H1 (cell line): ENCODE data around the gene CNRIP1. TPM values are rescaled to one million over a fixed set of nuclear protein-coding genes. Genes with fewer than 3 reads are reported as not detected.

Source experiments
- CTCF ChIA-PET: fragments of 300-600 bp; sonication (Branson Sonifier 250); formaldehyde crosslinking; loops from one replicate; lab custom pipeline; 2021; ENCODE audit not compliant: partially characterized antibody; lab: Charles Lee
- POLR2A ChIA-PET: fragments of 300-600 bp; sonication (Branson Sonifier 250); formaldehyde crosslinking; loops from one replicate; lab custom pipeline; 2021; ENCODE audit warnings: inconsistent platforms; ENCODE audit not compliant: partially characterized antibody; lab: Charles Lee
- DNase-seq, 2 experiments: peaks; one replicate each; pipeline versions ENCODE4 v3.0.0 to v3.0.0-alpha.2; 2010 to 2022; ENCODE audit warnings: low spot score in 2 of 2, low read depth in 1 of 2, mixed read lengths in 1 of 2
- FAIRE-seq: peaks from 2 replicates; lab custom pipeline; 2011; peaks lifted over from hg19 to GRCh38; lab: Jason Lieb, UNC
- H2AFZ ChIP-seq: 2 replicates; pipeline ENCODE4 v1.8.1; 2012; ENCODE audit warnings: low read length, inconsistent platforms
- H2AK5ac ChIP-seq: 2 replicates; pipeline ENCODE4 v1.6.1; 2013; ENCODE audit warnings: low read depth, low read length
- H2BK120ac ChIP-seq: replicated peaks from 2 replicates; pipeline ENCODE3; 2013; ENCODE audit warnings: low read depth, low read length, inconsistent platforms
- H2BK12ac ChIP-seq: 2 replicates; pipeline ENCODE4 v1.6.1; 2013; ENCODE audit warnings: low read depth, low read length
- H2BK15ac ChIP-seq: 2 replicates; pipeline ENCODE4 v1.6.1; 2013; ENCODE audit warnings: low read length
- H2BK20ac ChIP-seq: 2 replicates; pipeline ENCODE4 v1.6.1; 2013; ENCODE audit warnings: low read length
- H2BK5ac ChIP-seq: 2 replicates; pipeline ENCODE4 v1.6.1; 2013; ENCODE audit warnings: low read depth, low read length
- H3K14ac ChIP-seq: 2 replicates; pipeline ENCODE4 v1.6.1; 2013; ENCODE audit warnings: inconsistent platforms; ENCODE audit not compliant: insufficient read length
- H3K18ac ChIP-seq: 2 replicates; pipeline ENCODE4 v1.6.1; 2013; ENCODE audit warnings: low read length; ENCODE audit errors: extremely low read depth
- H3K23ac ChIP-seq: 2 replicates; pipeline ENCODE4 v1.6.1; 2013; ENCODE audit warnings: inconsistent platforms; ENCODE audit not compliant: insufficient read length
- H3K23me2 ChIP-seq: 2 replicates; pipeline ENCODE4 v1.6.1; 2013; ENCODE audit warnings: low read depth, low read length
- H3K27ac ChIP-seq: 2 replicates; pipeline ENCODE4 v1.6.1; 2011; ENCODE audit warnings: low read depth, low read length, inconsistent platforms
- H3K27me3 ChIP-seq, 4 experiments: replicated peaks in 1 of 4; 1 replicate in 1 of 4; 2 replicates in 3 of 4; pipeline versions ENCODE4 v1.6.1 to v1.8.1; 2011 to 2013; ENCODE audit warnings: low read length in 3 of 4, mild to moderate bottlenecking in 3 of 4, inconsistent platforms in 2 of 4, mixed read lengths in 2 of 4, moderate library complexity in 1 of 4; ENCODE audit not compliant: control insufficient read depth in 3 of 4, insufficient read depth in 3 of 4; ENCODE audit errors: extremely low read depth in 1 of 4
- H3K36me3 ChIP-seq, 4 experiments: 2 replicates each; pipeline versions ENCODE4 v1.6.1 to v1.8.1; 2011 to 2013; ENCODE audit warnings: mild to moderate bottlenecking in 4 of 4, low read length in 3 of 4, moderate library complexity in 2 of 4, control low read depth in 1 of 4, inconsistent platforms in 1 of 4; ENCODE audit not compliant: insufficient read depth in 4 of 4, control insufficient read depth in 2 of 4
- H3K4ac ChIP-seq: replicated peaks from 2 replicates; pipeline ENCODE3; 2013; ENCODE audit warnings: low read length, low read depth, mixed read lengths, inconsistent platforms; ENCODE audit not compliant: insufficient read length
- H3K4me1 ChIP-seq, 4 experiments: replicated peaks in 1 of 4; 1 replicate in 1 of 4; 2 replicates in 3 of 4; pipeline versions ENCODE4 v1.6.1 to v1.8.1; 2011 to 2013; ENCODE audit warnings: low read length in 3 of 4, inconsistent platforms in 2 of 4, mixed read lengths in 1 of 4; ENCODE audit not compliant: insufficient read depth in 4 of 4, control insufficient read depth in 3 of 4
- H3K4me2 ChIP-seq, 2 experiments: 2 replicates each; pipeline versions ENCODE4 v1.6.1 to v1.8.1; 2011 to 2013; ENCODE audit warnings: low read depth in 2 of 2, low read length in 2 of 2, control low read depth in 1 of 2, inconsistent platforms in 1 of 2, mild to moderate bottlenecking in 1 of 2; ENCODE audit not compliant: insufficient read depth in 1 of 2
- H3K4me3 ChIP-seq, 4 experiments: fragments of 200-600, 300-600 bp in 1 of 4; sonication (generic), shearing (Covaris generic), sonication (Bioruptor Twin) in 1 of 4; 2 replicates each; pipeline versions ENCODE4 v1.5.1 to v1.8.1; 2011 to 2016; ENCODE audit warnings: low read length in 4 of 4, low read depth in 3 of 4, control low read depth in 2 of 4, inconsistent platforms in 2 of 4, mild to moderate bottlenecking in 2 of 4, mixed read lengths in 1 of 4, moderate library complexity in 1 of 4; ENCODE audit not compliant: insufficient read depth in 2 of 4; ENCODE audit errors: extremely low read depth in 1 of 4
- H3K56ac ChIP-seq: replicated peaks from 2 replicates; pipeline ENCODE3; 2013; ENCODE audit warnings: low read depth, mild to moderate bottlenecking, mixed read lengths, low read length, inconsistent platforms; ENCODE audit not compliant: insufficient read length
- H3K79me1 ChIP-seq: 2 replicates; pipeline ENCODE4 v1.6.1; 2013; ENCODE audit warnings: low read depth, low read length, control low read depth
- H3K79me2 ChIP-seq, 2 experiments: 2 replicates each; pipeline versions ENCODE4 v1.6.1 to v1.8.1; 2012 to 2013; ENCODE audit warnings: low read length in 2 of 2, mild to moderate bottlenecking in 2 of 2, inconsistent platforms in 1 of 2; ENCODE audit not compliant: insufficient read depth in 2 of 2, control insufficient read depth in 1 of 2
- H3K9ac ChIP-seq, 4 experiments: replicated peaks in 1 of 4; 1 replicate in 1 of 4; 2 replicates in 3 of 4; pipeline versions ENCODE4 v1.6.1 to v1.8.1; 2011 to 2013; ENCODE audit warnings: low read depth in 3 of 4, low read length in 3 of 4, control low read depth in 2 of 4, mild to moderate bottlenecking in 2 of 4, moderate library complexity in 2 of 4, inconsistent platforms in 1 of 4; ENCODE audit errors: extremely low read depth in 1 of 4
- H3K9me3 ChIP-seq, 2 experiments: 2 replicates each; pipeline versions ENCODE4 v1.6.1 to v1.8.1; 2012 to 2013; ENCODE audit warnings: mild to moderate bottlenecking in 2 of 2, moderate library complexity in 2 of 2, control low read depth in 1 of 2, inconsistent platforms in 1 of 2, low read depth in 1 of 2, low read length in 1 of 2, mixed read lengths in 1 of 2; ENCODE audit not compliant: insufficient read depth in 2 of 2
- H4K20me1 ChIP-seq, 2 experiments: replicated peaks in 1 of 2; 2 replicates each; pipeline versions ENCODE3 to v1.8.1; 2011 to 2013; ENCODE audit warnings: inconsistent platforms in 2 of 2, low read length in 2 of 2, mild to moderate bottlenecking in 1 of 2; ENCODE audit not compliant: insufficient read depth in 2 of 2, control insufficient read depth in 1 of 2
- H4K5ac ChIP-seq: 2 replicates; pipeline ENCODE4 v1.6.1; 2013; ENCODE audit warnings: low read length, low read depth, mixed read lengths, inconsistent platforms; ENCODE audit not compliant: insufficient read length
- H4K8ac ChIP-seq: 2 replicates; pipeline ENCODE4 v1.8.0; 2013; ENCODE audit warnings: mild to moderate bottlenecking, moderate library complexity, low read length, inconsistent platforms; ENCODE audit not compliant: insufficient read depth; ENCODE audit errors: extremely low read depth
- H4K91ac ChIP-seq: replicated peaks from 2 replicates; pipeline ENCODE3; 2013; ENCODE audit warnings: low read length, mixed read lengths, inconsistent platforms; ENCODE audit not compliant: insufficient read length
- BACH1 ChIP-seq: IDR thresholded peaks from 2 replicates; pipeline ENCODE4 v1.6.1; 2012; ENCODE audit warnings: low read length, improper control_type of control experiment
- BCL11A ChIP-seq, 2 experiments: IDR thresholded peaks; one replicate each; pipeline ENCODE4 v1.6.1; 2011; ENCODE audit warnings: low read depth in 2 of 2, low read length in 2 of 2, mild to moderate bottlenecking in 2 of 2
- CBX5 ChIP-seq: fragments of 300-800, 300-1000 bp; sonication (generic); IDR thresholded peaks from 2 replicates; pipeline ENCODE4 v1.7.1; 2016; ENCODE audit warnings: antibody characterized with exemption, low read length, low read depth
- CHD1 ChIP-seq: IDR thresholded peaks from 2 replicates; pipeline ENCODE4 v1.6.1; 2012; ENCODE audit warnings: low read depth, low read length, improper control_type of control experiment
- E2F6 ChIP-seq: IDR thresholded peaks from 2 replicates; pipeline ENCODE4 v1.6.1; 2012; ENCODE audit warnings: inconsistent platforms
- EP300 ChIP-seq, 2 experiments: IDR thresholded peaks; 1 replicate in 1 of 2; 2 replicates in 1 of 2; pipeline ENCODE4 v1.6.1; 2011 to 2012; ENCODE audit warnings: low read depth in 2 of 2, low read length in 2 of 2, mild to moderate bottlenecking in 2 of 2, borderline replicate concordance in 1 of 2, inconsistent platforms in 1 of 2, moderate library complexity in 1 of 2
- GTF2F1 ChIP-seq: IDR thresholded peaks from 2 replicates; pipeline ENCODE4 v1.6.1; 2012; ENCODE audit warnings: low read depth, low read length, improper control_type of control experiment, borderline replicate concordance
- JUN ChIP-seq: IDR thresholded peaks from 2 replicates; pipeline ENCODE4 v1.6.1; 2011; ENCODE audit warnings: low read depth, mild to moderate bottlenecking, improper control_type of control experiment, low read length
- NANOG ChIP-seq: IDR thresholded peaks from 2 replicates; pipeline ENCODE4 v1.6.1; 2011; ENCODE audit warnings: low read length, low read depth, mild to moderate bottlenecking, inconsistent platforms; ENCODE audit not compliant: insufficient read depth, poor library complexity, severe bottlenecking
- POLR2A ChIP-seq, 2 experiments: IDR thresholded peaks; 1 replicate in 1 of 2; 2 replicates in 1 of 2; pipeline ENCODE4 v1.6.1; 2011; ENCODE audit warnings: low read depth in 2 of 2, low read length in 2 of 2, mild to moderate bottlenecking in 2 of 2; ENCODE audit errors: control extremely low read depth in 1 of 2
- RNF2 ChIP-seq: fragments of 200-900, 300-1000 bp; sonication (generic); IDR thresholded peaks from 2 replicates; pipeline ENCODE4 v1.7.1; 2016; ENCODE audit warnings: borderline replicate concordance, low read depth, mild to moderate bottlenecking, antibody characterized with exemption, low read length; ENCODE audit not compliant: poor library complexity, severe bottlenecking; ENCODE audit errors: missing control alignments
- SP2 ChIP-seq: IDR thresholded peaks from 2 replicates; pipeline ENCODE4 v1.6.1; 2012; ENCODE audit warnings: mild to moderate bottlenecking, low read length, inconsistent platforms
- SRF ChIP-seq: IDR thresholded peaks from 2 replicates; pipeline ENCODE4 v1.6.1; 2011; ENCODE audit warnings: mild to moderate bottlenecking, low read depth, low read length, moderate library complexity
- TCF12 ChIP-seq: IDR thresholded peaks from 2 replicates; pipeline ENCODE4 v1.6.1; 2011; ENCODE audit warnings: low read depth, mild to moderate bottlenecking, low read length
- WGBS, 2 experiments: shearing (Covaris generic) in 1 of 2; methylation state at CpG; one replicate each; pipeline versions ENCODE4 v1.1.6 to v1.1.7; 2013 to 2015; ENCODE audit warnings: low lambda C conversion rate in 2 of 2, mixed read lengths in 2 of 2, inconsistent platforms in 1 of 2, low coverage in 1 of 2, missing lambda C conversion rate in 1 of 2; ENCODE audit not compliant: insufficient replicate concordance in 2 of 2, insufficient coverage in 1 of 2, insufficient read length in 1 of 2; ENCODE audit errors: extremely low coverage in 1 of 2, missing lambda C conversion rate in 1 of 2; 5-methylcytosine and 5-hydroxymethylcytosine counted together
- polyA plus RNA-seq, 7 experiments: library from polyadenylated mRNA; depleted of rRNA in 3 of 7; stranded (reverse) in 5 of 7; unstranded in 2 of 7; fragments of >200 nt in 5 of 7; fragments of 200-250 nt in 2 of 7; gene quantifications; 1 replicate in 5 of 7; 2 replicates in 1 of 7; 4 replicates in 1 of 7; pipeline versions ENCODE4 v1.2.1 to v1.2.3, GENCODE V29; 2011 to 2013; ENCODE audit warnings: missing spikeins in 2 of 7, mixed read lengths in 2 of 7
- total RNA-seq: library from RNA; stranded (reverse); fragmentation: NEBNext Ultra II Directional; extraction: Animal tissue kit (Norgen Biotek cat#: 25700); gene quantifications from 2 replicates; pipeline ENCODE4 v1.2.1, GENCODE V29; 2021

Gene CNRIP1
- total and polyA plus RNA-seq, 2 of the 8 experiments (the other 6 are each of a cell fraction or from before 2014, with no cell fraction given): 4.6 to 7.0 TPM

DNA sequence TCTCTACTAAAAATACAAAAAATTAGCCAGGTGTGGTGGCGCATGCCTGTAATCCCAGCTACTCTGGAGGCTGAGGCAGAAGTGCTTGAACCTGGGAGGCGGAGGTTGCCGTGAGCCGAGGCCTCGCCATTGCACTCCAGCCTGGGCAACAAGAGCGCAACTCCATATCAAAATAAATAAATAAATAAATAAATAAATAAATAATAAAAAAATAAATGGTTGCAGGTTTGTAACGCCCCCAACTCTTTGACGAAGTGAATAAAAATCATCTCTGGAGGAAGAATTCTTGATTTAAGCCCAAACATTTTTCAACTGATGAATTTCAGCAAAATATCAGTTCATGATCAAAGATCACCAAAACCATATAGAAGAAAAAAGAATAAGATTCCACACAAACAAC, 13.3 kb upstream of the CNRIP1 start:
- H3K4me1 ChIP-seq: no peaks in the 10 kb centered on the region
- H2BK20ac ChIP-seq: no peak overlapping the region
- ChIA-PET POLR2A (no interaction called here), CTCF (no interaction called here)
- H3K9me3 ChIP-seq: no peaks in the 10 kb centered on the region
- H3K9ac ChIP-seq: no peak overlapping the region
- no peaks in the 10 kb centered on the region for H4K20me1 ChIP-seq
- H3K4ac ChIP-seq: no peak overlapping the region
- DNase-seq (no peak), FAIRE-seq (no peak)
- H3K14ac ChIP-seq: no peak overlapping the region
- H2BK12ac ChIP-seq: no peak overlapping the region
- H3K23ac ChIP-seq: no peak overlapping the region
- no peak overlapping the region for H3K27ac ChIP-seq
- no peaks in the 10 kb centered on the region for H3K27me3 ChIP-seq
- no peak overlapping the region for H4K91ac ChIP-seq
- no peaks in the 10 kb centered on the region for H3K79me2 ChIP-seq
- 91% methylated on average over 8 of the region's 8 CpGs; no CpG with 5 or more reads in 1 of the 2 experiments for WGBS, 2 experiments
- no peak overlapping the region for H3K4me3 ChIP-seq
- no peaks in the 10 kb centered on the region for H3K79me1 ChIP-seq
- no peak overlapping the region for H3K18ac ChIP-seq
- no peak overlapping the region for H3K56ac ChIP-seq
- H2AK5ac ChIP-seq: no peak overlapping the region
- no peak overlapping the region for H2AFZ ChIP-seq
- H4K5ac ChIP-seq: no peak overlapping the region
- no peak overlapping the region for H3K4me2 ChIP-seq
- H3K36me3 ChIP-seq: no peaks in the 10 kb centered on the region
- H3K23me2 ChIP-seq: no peaks in the 10 kb centered on the region
- H2BK5ac ChIP-seq: no peak overlapping the region
- no peak overlapping the region for H2BK15ac ChIP-seq
- no peak overlapping the region for H4K8ac ChIP-seq
- no peak overlapping the region for H2BK120ac ChIP-seq
- TF ChIP-seq BCL11A (IDR thresholded peaks at IDR 0.05; ENCODE audit: low read depth in 2 of 2, low read length in 2 of 2) (no peak), TCF12 (no peak), JUN (no peak), SRF (no peak), POLR2A (IDR thresholded peaks at IDR 0.05; ENCODE audit: control extremely low read depth in 1 of 2, low read depth in 2 of 2, low read length in 2 of 2) (no peak), EP300 (IDR thresholded peaks at IDR 0.05; ENCODE audit: borderline replicate concordance in 1 of 2, low read depth in 2 of 2, low read length in 2 of 2) (no peak), E2F6 (no peak), CHD1 (no peak), RNF2 (no peak), CBX5 (no peak), NANOG (no peak), BACH1 (no peak), SP2 (no peak), GTF2F1 (no peak)
